Measurements from ENCODE around the gene STK39.

Gene STK39

GRCh38 chr2:168207851-168208250 lies 39.5 kb downstream of the STK39 start:
- no peak for TF ChIP-seq CTCF (IDR thresholded peaks at IDR 0.05; ENCODE audit: extremely low read depth, missing control alignments)
- DNase-seq (ENCODE audit: low spot score): no peak

GRCh38 chr2:168203762-168204693 lies 43.4 kb downstream of the STK39 start:
- TF ChIP-seq CTCF (IDR thresholded peaks at IDR 0.05; ENCODE audit: extremely low read depth, missing control alignments): no peak

GRCh38 chr2:168201584-168202116 lies 45.7 kb downstream of the STK39 start:
- TF ChIP-seq CTCF (IDR thresholded peaks at IDR 0.05; ENCODE audit: extremely low read depth, missing control alignments): no peak

More at GRCh38 chr2:168203762-168204693, 43.4 kb downstream of the STK39 start:
- DNase-seq (ENCODE audit: low spot score): no peak

GRCh38 chr2:168200930-168201583 lies 46.3 kb downstream of the STK39 start:
- no peak for DNase-seq (ENCODE audit: low spot score)
- TF ChIP-seq CTCF (IDR thresholded peaks at IDR 0.05; ENCODE audit: extremely low read depth, missing control alignments): no peak

More at GRCh38 chr2:168201584-168202116, 45.7 kb downstream of the STK39 start:
- no peak for DNase-seq (ENCODE audit: low spot score)

GRCh38 chr2:168198476-168199207 lies 48.8 kb downstream of the STK39 start:
- TF ChIP-seq CTCF (IDR thresholded peaks at IDR 0.05; ENCODE audit: extremely low read depth, missing control alignments): no peak
- DNase-seq (ENCODE audit: low spot score): no peak

GRCh38 chr2:168196764-168197180 lies 50.6 kb downstream of the STK39 start:
- DNase-seq (ENCODE audit: low spot score): no peak
- TF ChIP-seq CTCF (IDR thresholded peaks at IDR 0.05; ENCODE audit: extremely low read depth, missing control alignments): no peak

All from GM20000 (cell line).